Lung (tissue), 12 donors: ENCODE results near the gene POLR1D. TPM values are rescaled to one million over a fixed set of nuclear protein-coding genes. Genes with fewer than 3 reads are reported as not detected.

Experiments
- ATAC-seq: fragments of 200-7000 bp; cut with Tn5 transposase; one replicate; pipeline ENCODE4 v1.9.1; 2020; ENCODE audit warnings: moderate number of reproducible peaks; ENCODE audit not compliant: insufficient read depth, low FRiP score
- DNase-seq, 3 donors: peaks; one replicate each; pipeline ENCODE4 v3.0.0-alpha.2; 2013 to 2017
- H3K27ac ChIP-seq, 2 donors: one replicate each; pipeline ENCODE4 v1.5.1; 2013; ENCODE audit warnings: mild to moderate bottlenecking in 2 of 2, moderate library complexity in 2 of 2, control low read depth in 1 of 2, inconsistent platforms in 1 of 2, low read depth in 1 of 2, low read length in 1 of 2
- H3K27me3 ChIP-seq, 3 donors: one replicate each; pipeline ENCODE4 v1.5.1; 2013; ENCODE audit warnings: low read length in 2 of 3; ENCODE audit not compliant: control insufficient read depth in 3 of 3, insufficient read depth in 3 of 3
- H3K36me3 ChIP-seq, 4 donors: one replicate each; pipeline ENCODE4 v1.5.1; 2013; ENCODE audit warnings: low read length in 4 of 4, mild to moderate bottlenecking in 1 of 4, moderate library complexity in 1 of 4; ENCODE audit not compliant: control insufficient read depth in 4 of 4, insufficient read depth in 4 of 4
- H3K4me1 ChIP-seq, 5 donors: one replicate each; pipeline ENCODE4 v1.5.1; 2013; ENCODE audit warnings: low read length in 5 of 5, mild to moderate bottlenecking in 2 of 5, moderate library complexity in 1 of 5; ENCODE audit not compliant: control insufficient read depth in 5 of 5, insufficient read depth in 5 of 5
- H3K4me3 ChIP-seq: one replicate; pipeline ENCODE4 v1.5.1; 2013; ENCODE audit warnings: mild to moderate bottlenecking, control low read depth, moderate library complexity
- H3K9ac ChIP-seq, 2 donors: one replicate each; pipeline ENCODE4 v1.5.1; 2013; ENCODE audit warnings: low read length in 2 of 2, control low read depth in 1 of 2; ENCODE audit not compliant: insufficient read depth in 1 of 2
- H3K9me3 ChIP-seq, 4 donors: one replicate each; pipeline ENCODE4 v1.5.1; 2013; ENCODE audit warnings: low read length in 3 of 4, mild to moderate bottlenecking in 1 of 4, moderate library complexity in 1 of 4; ENCODE audit not compliant: control insufficient read depth in 4 of 4, insufficient read depth in 3 of 4
- CTCF ChIP-seq: IDR thresholded peaks from 2 replicates; pipeline ENCODE4 v1.5.1; 2012; ENCODE audit warnings: mild to moderate bottlenecking; ENCODE audit errors: control extremely low read depth, extremely low read depth
- WGBS, 2 donors: extraction: QIAGEN DNeasy Blood & Tissue Kit; methylation state at CpG; one replicate each; pipeline ENCODE4 v1.1.7; 2013; 5-methylcytosine and 5-hydroxymethylcytosine counted together
- polyA plus RNA-seq, 2 donors: library from polyadenylated mRNA; stranded (reverse); fragments of 200-250 nt; gene quantifications; one replicate each; pipeline ENCODE4 v1.2.1, GENCODE V29; 2013
- total RNA-seq, 2 donors: library from RNA; depleted of rRNA in 1 of 2; stranded (reverse); fragments of >200 nt in 1 of 2; gene quantifications; one replicate each; pipeline ENCODE4 v1.2.1, GENCODE V29; 2014 to 2021
- donor health status: control.
- donor health status: control.
- donor health status: Bipolar disorder and iron deficiency.
- donor health status: healthy.
- donor health status: DM: yes; HTN: yes; CAD: no.

POLR1D gene
- total and polyA plus RNA-seq, 4 donors: 93.8 to 132 (median 104) TPM

DNA sequence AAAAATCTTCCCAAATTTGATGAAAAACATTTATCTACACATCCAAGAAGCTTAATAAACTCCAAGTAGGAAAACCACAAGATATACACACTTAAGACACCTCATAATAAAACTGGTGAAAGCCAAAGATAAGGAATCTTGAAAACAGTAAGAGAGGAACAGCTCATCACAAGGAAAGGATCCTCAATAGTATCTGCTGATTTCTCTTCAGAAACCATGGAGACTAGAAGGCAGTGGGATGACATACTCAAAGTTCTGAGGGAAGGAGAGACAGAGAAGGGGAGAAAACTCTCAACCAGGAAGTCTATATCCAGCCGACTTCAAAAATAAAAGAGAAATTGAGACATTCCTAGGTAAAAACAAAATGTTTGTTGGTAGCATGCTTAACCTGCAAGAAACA, 47.0 kb upstream of the POLR1D start:
- Histone ChIP-seq H3K27me3 (no peaks in the 10 kb centered on the region), H3K4me1 (peaks cover 0 to 7% (median 2%) of the 10 kb centered on the region in 5 donors), H3K9me3 (no peaks in the 10 kb centered on the region), H3K4me3 (no peak overlapping the region), H3K27ac (no peak overlapping the region), H3K9ac (no peak overlapping the region), H3K36me3 (peaks cover 0 to 9% (median 0%) of the 10 kb centered on the region in 4 donors)
- no peak for ATAC-seq
- WGBS, 2 donors: 94 to 97% methylated on average over 1 of the region's 1 CpG
- DNase-seq: no peak
- TF ChIP-seq CTCF: no peak

DNA sequence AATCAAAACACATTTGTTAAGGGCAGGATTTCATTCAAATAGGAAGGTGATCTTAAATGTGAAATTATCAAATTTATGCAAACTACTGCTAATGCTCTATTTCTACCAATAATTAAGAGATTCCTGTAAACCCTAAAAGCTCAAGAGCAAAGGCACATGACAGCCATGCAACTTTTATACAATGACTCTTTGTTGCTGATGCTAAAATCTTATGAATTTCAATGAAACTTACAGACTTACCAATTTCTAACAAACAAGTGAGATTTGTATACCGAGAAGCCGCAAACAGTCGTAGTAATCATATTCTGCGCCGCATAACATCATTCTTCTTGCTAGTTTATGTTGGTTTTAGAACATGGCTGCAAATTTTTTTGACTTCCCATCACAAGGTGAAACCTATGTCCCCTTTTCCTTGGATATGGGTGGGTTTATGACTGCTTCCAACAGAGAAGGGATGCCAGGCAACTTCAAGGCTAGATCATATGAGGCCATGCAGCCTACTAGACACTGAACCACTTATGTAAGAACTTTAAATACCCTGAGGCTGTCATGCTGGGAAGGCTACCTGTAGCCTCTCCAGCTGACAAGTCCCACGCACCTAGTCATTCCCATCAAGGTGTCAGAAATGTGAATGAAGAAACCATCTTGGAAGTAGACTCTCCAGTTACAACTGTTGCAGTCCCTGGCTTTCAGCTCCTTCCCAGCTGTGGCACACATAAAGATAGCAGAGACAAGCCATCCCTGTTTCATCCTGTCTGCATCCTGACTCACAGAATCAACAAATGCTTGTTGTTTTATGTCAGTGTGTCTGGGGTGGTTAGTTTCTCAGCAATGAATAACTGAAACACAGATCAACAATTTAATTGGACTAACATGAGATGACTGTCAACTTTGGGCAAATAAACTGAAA, 43.3 kb upstream of the POLR1D start:
- peaks cover 3 to 6% (median 5%) of the 10 kb centered on the region in 4 donors for H3K36me3 ChIP-seq
- no peak overlapping the region for H3K4me3 ChIP-seq
- DNase-seq (no peak), ATAC-seq (no peak)
- peaks cover 0 to 5% (median under 1%) of the 10 kb centered on the region in 5 donors for H3K4me1 ChIP-seq
- TF ChIP-seq CTCF: no peak
- H3K9ac ChIP-seq: no peak overlapping the region
- H3K27ac ChIP-seq: no peak overlapping the region
- WGBS, 2 donors: 97% methylated on average over 6 of the region's 6 CpGs
- H3K27me3 ChIP-seq: no peaks in the 10 kb centered on the region
- no peaks in the 10 kb centered on the region for H3K9me3 ChIP-seq

DNA sequence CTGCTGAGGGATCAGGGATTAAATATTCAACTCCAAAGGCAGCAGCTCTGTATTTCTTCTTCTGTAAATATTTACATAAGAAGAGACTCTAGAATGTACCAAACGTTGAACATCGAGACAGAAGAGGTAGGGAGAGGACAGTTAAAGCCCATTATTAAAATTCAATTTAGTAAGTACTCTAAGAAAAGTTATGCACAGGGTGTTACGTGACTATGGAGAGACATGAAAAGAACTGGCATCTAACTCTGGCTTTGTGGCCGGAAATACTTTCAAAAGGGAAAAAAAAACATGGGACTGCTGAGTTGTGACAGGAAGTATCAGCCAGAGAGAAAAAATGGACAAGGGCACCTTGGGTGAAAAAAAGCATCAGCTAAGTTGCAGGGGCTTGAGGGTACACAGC, 38.0 kb upstream of the POLR1D start:
- Histone ChIP-seq H3K27ac (peak overlapping the region in 1 of 2 donors; percentile 14), H3K4me3 (no peak overlapping the region), H3K9me3 (no peaks in the 10 kb centered on the region), H3K4me1 (peaks cover 0 to 18% (median 0%) of the 10 kb centered on the region in 5 donors), H3K36me3 (peaks cover 1 to 5% (median 4%) of the 10 kb centered on the region in 4 donors), H3K27me3 (no peaks in the 10 kb centered on the region), H3K9ac (no peak overlapping the region)
- WGBS, 2 donors: 17 to 34% methylated on average over 4 of the region's 4 CpGs
- DNase-seq (peak in 2 of 3 donors; percentile 11 to 26), ATAC-seq (no peak)
- TF ChIP-seq CTCF: no peak
